AG09309 (cell line): ENCODE data around the gene DCLRE1A.

Experiments used
- DNase-seq: peaks from one replicate; pipeline ENCODE4 v3.0.0-alpha.2; 2010; ENCODE audit warnings: low read depth
- H3K4me3 ChIP-seq: 2 replicates; pipeline ENCODE4 v1.5.1; 2011; ENCODE audit warnings: mild to moderate bottlenecking, low read depth, low read length, moderate library complexity; ENCODE audit not compliant: control insufficient read depth
- TF ChIP-seq, protein P1 (sequence below): IDR thresholded peaks from 2 replicates; pipeline ENCODE4 v1.5.1; 2011; ENCODE audit warnings: mild to moderate bottlenecking, low read depth, low read length, inconsistent platforms; ENCODE audit not compliant: insufficient read depth, control insufficient read depth; ENCODE audit errors: missing control alignments

DCLRE1A gene

DNA sequence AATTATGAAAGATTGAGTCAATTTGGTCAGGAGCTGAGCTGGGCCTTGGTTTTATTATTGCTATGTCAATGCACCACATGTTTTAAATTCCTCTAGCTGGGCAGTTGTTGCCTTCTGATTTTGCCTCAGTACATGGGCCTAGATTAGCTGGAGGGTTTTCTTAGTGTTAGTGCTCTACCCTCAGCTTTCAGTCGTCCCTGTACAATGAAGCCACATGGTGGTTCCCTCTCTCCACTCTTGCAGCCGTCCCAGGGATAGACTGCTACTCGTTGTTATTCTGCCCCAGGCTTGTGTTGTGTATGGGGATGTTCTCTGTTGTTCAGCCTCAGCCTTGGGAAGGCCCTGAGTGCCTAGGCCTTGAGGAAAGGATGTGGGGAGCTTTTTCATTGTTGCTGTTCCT, 37.6 kb upstream of the DCLRE1A start:
- TF ChIP-seq, protein P1, sequence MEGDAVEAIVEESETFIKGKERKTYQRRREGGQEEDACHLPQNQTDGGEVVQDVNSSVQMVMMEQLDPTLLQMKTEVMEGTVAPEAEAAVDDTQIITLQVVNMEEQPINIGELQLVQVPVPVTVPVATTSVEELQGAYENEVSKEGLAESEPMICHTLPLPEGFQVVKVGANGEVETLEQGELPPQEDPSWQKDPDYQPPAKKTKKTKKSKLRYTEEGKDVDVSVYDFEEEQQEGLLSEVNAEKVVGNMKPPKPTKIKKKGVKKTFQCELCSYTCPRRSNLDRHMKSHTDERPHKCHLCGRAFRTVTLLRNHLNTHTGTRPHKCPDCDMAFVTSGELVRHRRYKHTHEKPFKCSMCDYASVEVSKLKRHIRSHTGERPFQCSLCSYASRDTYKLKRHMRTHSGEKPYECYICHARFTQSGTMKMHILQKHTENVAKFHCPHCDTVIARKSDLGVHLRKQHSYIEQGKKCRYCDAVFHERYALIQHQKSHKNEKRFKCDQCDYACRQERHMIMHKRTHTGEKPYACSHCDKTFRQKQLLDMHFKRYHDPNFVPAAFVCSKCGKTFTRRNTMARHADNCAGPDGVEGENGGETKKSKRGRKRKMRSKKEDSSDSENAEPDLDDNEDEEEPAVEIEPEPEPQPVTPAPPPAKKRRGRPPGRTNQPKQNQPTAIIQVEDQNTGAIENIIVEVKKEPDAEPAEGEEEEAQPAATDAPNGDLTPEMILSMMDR = no peak
- H3K4me3 ChIP-seq = no peak overlapping the region
- no peak for DNase-seq

DNA sequence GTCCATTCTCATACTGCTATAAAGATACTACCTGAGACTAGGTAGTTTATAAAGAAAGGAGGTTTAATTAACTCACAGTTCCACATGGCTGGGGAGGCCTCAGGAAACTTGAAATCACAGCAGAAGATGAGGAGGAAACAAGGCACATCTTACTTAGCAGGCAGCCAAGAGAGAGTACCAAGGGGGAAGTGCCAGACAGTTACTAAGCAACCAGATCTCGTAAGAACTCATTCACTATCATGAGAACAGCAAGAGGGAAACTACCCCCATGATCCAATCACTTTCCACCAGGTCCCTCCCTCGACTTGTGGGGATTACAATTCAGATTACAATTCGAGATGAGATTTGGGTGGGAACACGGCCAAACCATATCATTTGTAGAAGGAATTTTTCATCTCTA, 36.9 kb upstream of the DCLRE1A start:
- DNase-seq = no peak
- TF ChIP-seq, protein P1 = no peak
- H3K4me3 ChIP-seq = no peak overlapping the region

DNA sequence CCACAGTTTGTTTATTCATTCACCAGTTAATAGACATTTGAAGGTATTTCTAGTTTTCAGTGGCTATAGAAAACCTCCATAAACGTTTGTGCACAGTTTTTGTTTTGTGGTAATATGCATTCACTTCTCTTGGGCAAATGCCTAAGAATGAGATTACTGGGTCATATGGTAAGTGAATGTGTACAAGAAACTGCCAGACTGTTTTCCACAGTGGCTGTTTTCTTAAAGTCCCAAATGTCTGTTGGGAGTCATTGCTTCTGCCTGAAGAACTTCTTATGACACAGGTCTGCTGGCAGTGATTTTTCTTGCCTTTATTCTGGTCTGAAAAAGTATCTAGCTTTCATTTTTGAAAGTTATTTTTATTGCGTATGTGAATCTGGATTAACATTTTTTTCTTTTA, 36.0 kb upstream of the DCLRE1A start:
- TF ChIP-seq, protein P1 = no peak
- H3K4me3 ChIP-seq = no peak overlapping the region
- no peak for DNase-seq

DNA sequence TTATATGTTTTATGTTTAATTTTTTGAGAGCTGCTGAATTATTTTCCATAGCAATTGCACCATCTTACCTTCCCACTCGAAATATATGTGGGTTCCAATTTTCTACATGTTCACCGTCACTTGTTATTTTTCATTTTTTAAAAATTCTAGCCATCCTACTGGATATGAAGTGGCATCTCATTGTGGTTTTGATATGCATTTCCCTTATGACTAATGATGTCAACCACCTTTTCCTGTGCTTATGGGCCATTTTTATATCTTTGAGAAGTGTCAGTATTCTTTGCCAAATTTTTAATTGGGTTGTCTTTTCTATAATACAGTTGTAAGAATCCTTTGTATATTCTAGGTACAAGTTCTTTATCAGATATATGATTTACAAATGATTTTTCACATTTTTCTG, 28.4 kb upstream of the DCLRE1A start:
- TF ChIP-seq, protein P1 = no peak

DNA sequence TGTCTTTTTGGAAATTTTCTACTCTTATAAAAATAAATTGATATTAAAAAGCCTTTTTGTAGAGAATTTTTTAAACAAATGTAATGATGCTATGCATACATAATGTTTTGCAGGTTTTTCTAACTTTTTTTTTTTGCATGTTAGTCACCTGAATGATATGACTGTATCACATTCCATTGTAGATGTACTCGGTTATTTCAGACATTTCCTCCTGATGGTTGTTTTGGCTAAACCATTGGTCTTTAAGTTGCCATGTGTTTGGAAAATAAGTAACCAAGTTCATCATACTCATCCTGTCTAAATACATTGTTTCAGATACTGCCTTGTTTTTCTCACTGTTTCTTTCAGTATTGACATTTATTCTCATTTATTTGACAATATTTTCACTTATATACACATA, 26.4 kb upstream of the DCLRE1A start:
- TF ChIP-seq, protein P1 = no peak
- H3K4me3 ChIP-seq = no peak overlapping the region
- DNase-seq = no peak

More for the DNA sequence above, 28.4 kb upstream of the DCLRE1A start:
- no peak overlapping the region for H3K4me3 ChIP-seq
- no peak for DNase-seq

DNA sequence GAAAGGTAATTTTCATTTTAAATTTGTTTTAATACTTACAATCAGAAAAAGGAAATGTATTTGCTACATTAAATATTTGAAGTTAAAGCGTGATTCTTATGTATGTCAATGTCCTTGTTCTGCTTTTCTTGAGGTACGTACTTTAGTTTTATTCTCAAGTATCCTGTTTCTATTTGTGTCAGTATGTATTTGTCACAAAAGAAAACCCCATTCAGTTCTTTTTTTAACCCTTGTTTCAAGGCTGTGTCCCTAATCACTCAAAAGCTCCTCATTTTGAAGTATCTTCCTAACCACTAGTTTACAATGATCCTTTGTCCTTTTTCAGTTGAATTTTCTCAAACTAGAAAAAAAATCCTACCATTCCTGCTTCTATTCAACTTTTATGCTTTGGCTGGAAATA, 25.8 kb upstream of the DCLRE1A start:
- DNase-seq = no peak
- no peak overlapping the region for H3K4me3 ChIP-seq
- TF ChIP-seq, protein P1 = no peak

DNA sequence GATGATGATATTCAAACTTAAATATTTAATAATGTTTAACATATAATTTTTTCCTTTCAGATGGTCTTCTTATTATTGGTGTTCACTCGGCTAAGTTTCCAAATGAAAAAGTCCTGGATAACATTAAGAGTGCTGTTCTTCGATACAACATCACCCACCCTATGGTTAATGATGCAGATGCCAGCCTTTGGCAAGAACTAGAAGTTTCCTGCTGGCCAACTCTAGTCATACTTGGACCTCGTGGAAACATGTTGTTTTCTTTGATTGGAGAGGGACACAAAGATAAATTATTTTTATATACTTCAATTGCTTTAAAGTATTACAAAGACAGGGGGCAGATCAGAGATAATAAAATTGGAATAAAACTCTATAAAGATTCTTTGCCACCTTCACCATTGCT, 22.6 kb upstream of the DCLRE1A start:
- H3K4me3 ChIP-seq = no peak overlapping the region
- TF ChIP-seq, protein P1 = no peak
- DNase-seq = no peak
